ENCODE results near the gene UNC80. TPM values are rescaled to one million over a fixed set of nuclear protein-coding genes. Genes with fewer than 3 reads are reported as not detected.

Gene UNC80
- polyA plus RNA-seq, 2 of the 4 experiments (the other 2 are of a cell fraction), result not detected

DNA sequence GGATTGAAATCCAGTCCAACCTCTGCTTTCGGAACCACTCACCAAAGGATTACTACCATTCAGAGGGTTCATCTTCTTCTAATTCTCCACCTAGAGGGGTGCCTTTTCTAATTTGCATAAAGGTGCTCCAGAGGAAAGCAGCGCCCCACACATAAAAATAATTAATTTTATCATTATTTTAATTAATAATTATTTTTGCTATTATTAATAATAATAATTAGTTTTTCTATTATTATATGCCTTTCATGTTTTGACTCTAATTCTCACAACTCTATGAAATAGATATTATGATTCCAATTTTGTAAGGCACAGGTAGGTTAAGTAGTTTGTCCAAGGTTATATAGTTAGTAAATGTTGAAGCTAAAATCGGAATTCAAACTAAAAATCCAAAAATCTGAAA lies 51.9 kb downstream of the UNC80 start (continued):
- TF ChIP-seq, protein P1, sequence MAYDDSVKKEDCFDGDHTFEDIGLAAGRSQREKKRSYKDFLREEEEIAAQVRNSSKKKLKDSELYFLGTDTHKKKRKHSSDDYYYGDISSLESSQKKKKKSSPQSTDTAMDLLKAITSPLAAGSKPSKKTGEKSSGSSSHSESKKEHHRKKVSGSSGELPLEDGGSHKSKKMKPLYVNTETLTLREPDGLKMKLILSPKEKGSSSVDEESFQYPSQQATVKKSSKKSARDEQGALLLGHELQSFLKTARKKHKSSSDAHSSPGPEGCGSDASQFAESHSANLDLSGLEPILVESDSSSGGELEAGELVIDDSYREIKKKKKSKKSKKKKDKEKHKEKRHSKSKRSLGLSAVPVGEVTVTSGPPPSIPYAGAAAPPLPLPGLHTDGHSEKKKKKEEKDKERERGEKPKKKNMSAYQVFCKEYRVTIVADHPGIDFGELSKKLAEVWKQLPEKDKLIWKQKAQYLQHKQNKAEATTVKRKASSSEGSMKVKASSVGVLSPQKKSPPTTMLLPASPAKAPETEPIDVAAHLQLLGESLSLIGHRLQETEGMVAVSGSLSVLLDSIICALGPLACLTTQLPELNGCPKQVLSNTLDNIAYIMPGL (CRISPR knock-in tag; IDR thresholded peaks at IDR 0.05; ENCODE audit: borderline replicate concordance), result no peak
- TF ChIP-seq SREBF2 (IDR thresholded peaks at IDR 0.05) (no peak), EHF (CRISPR knock-in tag; IDR thresholded peaks at IDR 0.05) (no peak), CBX8 (IDR thresholded peaks at IDR 0.05) (no peak), ESRRA (IDR thresholded peaks at IDR 0.05; ENCODE audit: borderline replicate concordance, low read length) (no peak)

DNA sequence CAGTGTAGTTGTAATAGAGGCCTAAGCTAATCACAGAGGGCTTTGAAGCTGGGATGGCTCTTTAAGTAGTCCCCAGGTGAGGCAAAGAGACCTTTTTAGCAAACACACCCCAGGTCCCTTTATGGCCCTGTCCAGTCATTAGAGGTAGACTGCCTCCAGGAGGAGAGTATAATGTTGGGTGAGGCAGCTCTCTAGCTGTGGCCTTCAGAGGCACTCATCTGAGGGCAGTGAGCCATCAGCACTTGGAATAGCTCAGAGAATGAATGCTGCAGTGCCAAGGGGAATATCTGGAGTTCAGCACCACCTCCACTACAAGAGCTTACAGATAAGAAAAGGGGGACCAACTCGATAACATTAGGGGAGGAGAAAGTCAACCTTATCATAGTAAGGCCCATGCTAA lies 52.8 kb downstream of the UNC80 start:
- Histone ChIP-seq H3K4me2 (no peak overlapping the region), H3K9me3 (no peaks in the 10 kb centered on the region), H3K4me3 (no peak overlapping the region), H3K4me1 (no peaks in the 10 kb centered on the region), H3K27ac (no peak overlapping the region)
- TF ChIP-seq RAD21 (conservative IDR thresholded peaks at IDR 0.05 in 1 of 2, IDR thresholded peaks at IDR 0.05 in 1 of 2) (no peak), ZNF302 (CRISPR knock-in tag; IDR thresholded peaks at IDR 0.05) (no peak), JUN (IDR thresholded peaks at IDR 0.05) (no peak), BHLHE40 (IDR thresholded peaks at IDR 0.05; ENCODE audit: low read depth, low read length) (no peak), HOXB13 (CRISPR knock-in tag; IDR thresholded peaks at IDR 0.05; ENCODE audit: low read depth) (no peak), NPAS2 (CRISPR knock-in tag; IDR thresholded peaks at IDR 0.05; ENCODE audit: borderline replicate concordance) (no peak), FOSL2 (IDR thresholded peaks at IDR 0.05) (no peak), FOSL2 (CRISPR knock-in tag; IDR thresholded peaks at IDR 0.05) (no peak), PHF8 (IDR thresholded peaks at IDR 0.05; ENCODE audit: borderline replicate concordance, low read depth) (no peak), ESRRA (IDR thresholded peaks at IDR 0.05; ENCODE audit: borderline replicate concordance, low read length) (no peak), CBX2 (IDR thresholded peaks at IDR 0.05; ENCODE audit: borderline replicate concordance, low read depth) (no peak), RARB (CRISPR knock-in tag; IDR thresholded peaks at IDR 0.05) (no peak), GATA3 (IDR thresholded peaks at IDR 0.05; ENCODE audit: borderline replicate concordance) (no peak), NR3C1 (IDR thresholded peaks at IDR 0.05) (no peak), TP53 (CRISPR knock-in tag; IDR thresholded peaks at IDR 0.05) (no peak), HOXB5 (CRISPR knock-in tag; IDR thresholded peaks at IDR 0.05) (no peak)
- TF ChIP-seq, protein P1 (CRISPR knock-in tag; IDR thresholded peaks at IDR 0.05; ENCODE audit: borderline replicate concordance), result no peak
- TF ChIP-seq, protein P2, sequence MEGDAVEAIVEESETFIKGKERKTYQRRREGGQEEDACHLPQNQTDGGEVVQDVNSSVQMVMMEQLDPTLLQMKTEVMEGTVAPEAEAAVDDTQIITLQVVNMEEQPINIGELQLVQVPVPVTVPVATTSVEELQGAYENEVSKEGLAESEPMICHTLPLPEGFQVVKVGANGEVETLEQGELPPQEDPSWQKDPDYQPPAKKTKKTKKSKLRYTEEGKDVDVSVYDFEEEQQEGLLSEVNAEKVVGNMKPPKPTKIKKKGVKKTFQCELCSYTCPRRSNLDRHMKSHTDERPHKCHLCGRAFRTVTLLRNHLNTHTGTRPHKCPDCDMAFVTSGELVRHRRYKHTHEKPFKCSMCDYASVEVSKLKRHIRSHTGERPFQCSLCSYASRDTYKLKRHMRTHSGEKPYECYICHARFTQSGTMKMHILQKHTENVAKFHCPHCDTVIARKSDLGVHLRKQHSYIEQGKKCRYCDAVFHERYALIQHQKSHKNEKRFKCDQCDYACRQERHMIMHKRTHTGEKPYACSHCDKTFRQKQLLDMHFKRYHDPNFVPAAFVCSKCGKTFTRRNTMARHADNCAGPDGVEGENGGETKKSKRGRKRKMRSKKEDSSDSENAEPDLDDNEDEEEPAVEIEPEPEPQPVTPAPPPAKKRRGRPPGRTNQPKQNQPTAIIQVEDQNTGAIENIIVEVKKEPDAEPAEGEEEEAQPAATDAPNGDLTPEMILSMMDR (IDR thresholded peaks at IDR 0.05), result no peak
- TF ChIP-seq, protein P3, sequence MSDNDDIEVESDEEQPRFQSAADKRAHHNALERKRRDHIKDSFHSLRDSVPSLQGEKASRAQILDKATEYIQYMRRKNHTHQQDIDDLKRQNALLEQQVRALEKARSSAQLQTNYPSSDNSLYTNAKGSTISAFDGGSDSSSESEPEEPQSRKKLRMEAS (IDR thresholded peaks at IDR 0.05), result no peak
- WGBS (ENCODE audit: missing lambda C conversion rate), result 7% methylated on average over 1 of the region's 1 CpG
- FAIRE-seq (no peak), ATAC-seq (no peak), DNase-seq (ENCODE audit: low read depth in 1 of 2, low spot score in 1 of 2) (no peak)
- POLR2A ChIA-PET, result no interaction called here
- CTCF ChIA-PET, result no interaction called here
